Endothelial cell of umbilical vein (primary cell): ENCODE measurements around the gene DIP2C.

ENCODE experiments used
- POLR2A ChIP-seq: IDR thresholded peaks from 2 replicates; pipeline ENCODE4 v1.6.1; 2012; ENCODE audit warnings: low read depth, mild to moderate bottlenecking, control low read depth, low read length
- TF ChIP-seq, protein P1 (sequence below): IDR thresholded peaks from 2 replicates; pipeline ENCODE4 v1.6.1; 2011; ENCODE audit not compliant: insufficient read depth, insufficient read length
- TF ChIP-seq, protein P2 (sequence below), 2 donors: IDR thresholded peaks; 1 replicate in 1 of 2; 2 replicates in 1 of 2; pipeline ENCODE4 v1.5.1; 2011; ENCODE audit warnings: low read length in 2 of 2, mild to moderate bottlenecking in 2 of 2, moderate library complexity in 2 of 2, control low read depth in 1 of 2, inconsistent platforms in 1 of 2, low read depth in 1 of 2; ENCODE audit not compliant: insufficient read depth in 1 of 2; ENCODE audit errors: extremely low read depth in 1 of 2

DNA sequence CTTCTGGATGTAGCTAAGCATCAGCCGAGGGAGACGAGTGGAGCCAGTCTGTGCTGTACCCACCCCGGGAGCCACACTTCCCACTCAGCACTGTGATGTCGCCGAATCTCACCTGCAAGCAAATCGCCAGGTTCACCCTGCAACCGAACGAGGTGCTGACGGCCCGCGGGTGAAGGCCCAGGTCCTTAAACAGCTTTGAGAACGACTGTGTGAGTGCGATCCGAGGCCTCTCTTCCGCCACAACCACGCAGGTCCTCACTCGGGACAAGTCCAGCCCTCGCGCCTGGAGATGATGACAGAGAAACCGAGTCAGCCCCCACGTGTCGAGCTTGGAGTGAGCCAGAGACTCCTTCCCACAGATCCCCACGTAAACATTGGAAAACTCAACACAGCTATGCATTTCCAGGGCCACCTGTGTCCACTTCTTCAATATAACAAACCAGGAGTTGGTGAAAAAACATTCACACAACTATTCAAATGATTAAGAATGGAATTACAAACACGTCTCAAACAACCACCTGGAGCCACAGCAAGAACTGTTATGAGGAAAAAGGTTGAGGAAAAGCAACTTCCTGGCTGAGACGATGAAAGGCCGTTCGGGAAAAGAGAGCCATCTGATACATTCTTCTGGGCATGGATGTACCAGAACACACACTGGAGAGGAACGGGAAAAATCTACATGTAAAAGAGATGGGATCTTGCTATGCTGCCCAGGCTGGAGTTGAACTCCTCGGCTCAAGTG lies 362.4 kb downstream of the DIP2C start:
- no peak for TF ChIP-seq POLR2A
- TF ChIP-seq, protein P1, sequence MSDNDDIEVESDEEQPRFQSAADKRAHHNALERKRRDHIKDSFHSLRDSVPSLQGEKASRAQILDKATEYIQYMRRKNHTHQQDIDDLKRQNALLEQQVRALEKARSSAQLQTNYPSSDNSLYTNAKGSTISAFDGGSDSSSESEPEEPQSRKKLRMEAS = no peak
- TF ChIP-seq, protein P2, sequence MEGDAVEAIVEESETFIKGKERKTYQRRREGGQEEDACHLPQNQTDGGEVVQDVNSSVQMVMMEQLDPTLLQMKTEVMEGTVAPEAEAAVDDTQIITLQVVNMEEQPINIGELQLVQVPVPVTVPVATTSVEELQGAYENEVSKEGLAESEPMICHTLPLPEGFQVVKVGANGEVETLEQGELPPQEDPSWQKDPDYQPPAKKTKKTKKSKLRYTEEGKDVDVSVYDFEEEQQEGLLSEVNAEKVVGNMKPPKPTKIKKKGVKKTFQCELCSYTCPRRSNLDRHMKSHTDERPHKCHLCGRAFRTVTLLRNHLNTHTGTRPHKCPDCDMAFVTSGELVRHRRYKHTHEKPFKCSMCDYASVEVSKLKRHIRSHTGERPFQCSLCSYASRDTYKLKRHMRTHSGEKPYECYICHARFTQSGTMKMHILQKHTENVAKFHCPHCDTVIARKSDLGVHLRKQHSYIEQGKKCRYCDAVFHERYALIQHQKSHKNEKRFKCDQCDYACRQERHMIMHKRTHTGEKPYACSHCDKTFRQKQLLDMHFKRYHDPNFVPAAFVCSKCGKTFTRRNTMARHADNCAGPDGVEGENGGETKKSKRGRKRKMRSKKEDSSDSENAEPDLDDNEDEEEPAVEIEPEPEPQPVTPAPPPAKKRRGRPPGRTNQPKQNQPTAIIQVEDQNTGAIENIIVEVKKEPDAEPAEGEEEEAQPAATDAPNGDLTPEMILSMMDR (IDR thresholded peaks at IDR 0.05; ENCODE audit: extremely low read depth in 1 of 2, insufficient read depth in 1 of 2, low read depth in 1 of 2, low read length in 2 of 2) = no peak
